H1 (cell line): ENCODE measurements around the gene GRID2. TPM values are rescaled to one million over a fixed set of nuclear protein-coding genes. Genes with fewer than 3 reads are reported as not detected.

Experiments
- CTCF ChIA-PET: fragments of 300-600 bp; sonication (Branson Sonifier 250); formaldehyde crosslinking; loops from one replicate; lab custom pipeline; 2021; ENCODE audit not compliant: partially characterized antibody; lab: Charles Lee
- POLR2A ChIA-PET: fragments of 300-600 bp; sonication (Branson Sonifier 250); formaldehyde crosslinking; loops from one replicate; lab custom pipeline; 2021; ENCODE audit warnings: inconsistent platforms; ENCODE audit not compliant: partially characterized antibody; lab: Charles Lee
- DNase-seq, 2 experiments: peaks; one replicate each; pipeline versions ENCODE4 v3.0.0 to v3.0.0-alpha.2; 2010 to 2022; ENCODE audit warnings: low spot score in 2 of 2, low read depth in 1 of 2, mixed read lengths in 1 of 2
- FAIRE-seq: peaks from 2 replicates; lab custom pipeline; 2011; peaks lifted over from hg19 to GRCh38; lab: Jason Lieb, UNC
- H2AFZ ChIP-seq: 2 replicates; pipeline ENCODE4 v1.8.1; 2012; ENCODE audit warnings: low read length, inconsistent platforms
- H2AK5ac ChIP-seq: 2 replicates; pipeline ENCODE4 v1.6.1; 2013; ENCODE audit warnings: low read depth, low read length
- H2BK120ac ChIP-seq: replicated peaks from 2 replicates; pipeline ENCODE3; 2013; ENCODE audit warnings: low read depth, low read length, inconsistent platforms
- H2BK12ac ChIP-seq: 2 replicates; pipeline ENCODE4 v1.6.1; 2013; ENCODE audit warnings: low read depth, low read length
- H2BK15ac ChIP-seq: 2 replicates; pipeline ENCODE4 v1.6.1; 2013; ENCODE audit warnings: low read length
- H2BK20ac ChIP-seq: 2 replicates; pipeline ENCODE4 v1.6.1; 2013; ENCODE audit warnings: low read length
- H2BK5ac ChIP-seq: 2 replicates; pipeline ENCODE4 v1.6.1; 2013; ENCODE audit warnings: low read depth, low read length
- H3K14ac ChIP-seq: 2 replicates; pipeline ENCODE4 v1.6.1; 2013; ENCODE audit warnings: inconsistent platforms; ENCODE audit not compliant: insufficient read length
- H3K18ac ChIP-seq: 2 replicates; pipeline ENCODE4 v1.6.1; 2013; ENCODE audit warnings: low read length; ENCODE audit errors: extremely low read depth
- H3K23ac ChIP-seq: 2 replicates; pipeline ENCODE4 v1.6.1; 2013; ENCODE audit warnings: inconsistent platforms; ENCODE audit not compliant: insufficient read length
- H3K23me2 ChIP-seq: 2 replicates; pipeline ENCODE4 v1.6.1; 2013; ENCODE audit warnings: low read depth, low read length
- H3K27ac ChIP-seq: 2 replicates; pipeline ENCODE4 v1.6.1; 2011; ENCODE audit warnings: low read depth, low read length, inconsistent platforms
- H3K27me3 ChIP-seq, 4 experiments: replicated peaks in 1 of 4; 1 replicate in 1 of 4; 2 replicates in 3 of 4; pipeline versions ENCODE4 v1.6.1 to v1.8.1; 2011 to 2013; ENCODE audit warnings: low read length in 3 of 4, mild to moderate bottlenecking in 3 of 4, inconsistent platforms in 2 of 4, mixed read lengths in 2 of 4, moderate library complexity in 1 of 4; ENCODE audit not compliant: control insufficient read depth in 3 of 4, insufficient read depth in 3 of 4; ENCODE audit errors: extremely low read depth in 1 of 4
- H3K36me3 ChIP-seq, 4 experiments: 2 replicates each; pipeline versions ENCODE4 v1.6.1 to v1.8.1; 2011 to 2013; ENCODE audit warnings: mild to moderate bottlenecking in 4 of 4, low read length in 3 of 4, moderate library complexity in 2 of 4, control low read depth in 1 of 4, inconsistent platforms in 1 of 4; ENCODE audit not compliant: insufficient read depth in 4 of 4, control insufficient read depth in 2 of 4
- H3K4ac ChIP-seq: replicated peaks from 2 replicates; pipeline ENCODE3; 2013; ENCODE audit warnings: low read length, low read depth, mixed read lengths, inconsistent platforms; ENCODE audit not compliant: insufficient read length
- H3K4me1 ChIP-seq, 4 experiments: replicated peaks in 1 of 4; 1 replicate in 1 of 4; 2 replicates in 3 of 4; pipeline versions ENCODE4 v1.6.1 to v1.8.1; 2011 to 2013; ENCODE audit warnings: low read length in 3 of 4, inconsistent platforms in 2 of 4, mixed read lengths in 1 of 4; ENCODE audit not compliant: insufficient read depth in 4 of 4, control insufficient read depth in 3 of 4
- H3K4me2 ChIP-seq, 2 experiments: 2 replicates each; pipeline versions ENCODE4 v1.6.1 to v1.8.1; 2011 to 2013; ENCODE audit warnings: low read depth in 2 of 2, low read length in 2 of 2, control low read depth in 1 of 2, inconsistent platforms in 1 of 2, mild to moderate bottlenecking in 1 of 2; ENCODE audit not compliant: insufficient read depth in 1 of 2
- H3K4me3 ChIP-seq, 4 experiments: fragments of 200-600, 300-600 bp in 1 of 4; sonication (generic), shearing (Covaris generic), sonication (Bioruptor Twin) in 1 of 4; 2 replicates each; pipeline versions ENCODE4 v1.5.1 to v1.8.1; 2011 to 2016; ENCODE audit warnings: low read length in 4 of 4, low read depth in 3 of 4, control low read depth in 2 of 4, inconsistent platforms in 2 of 4, mild to moderate bottlenecking in 2 of 4, mixed read lengths in 1 of 4, moderate library complexity in 1 of 4; ENCODE audit not compliant: insufficient read depth in 2 of 4; ENCODE audit errors: extremely low read depth in 1 of 4
- H3K56ac ChIP-seq: replicated peaks from 2 replicates; pipeline ENCODE3; 2013; ENCODE audit warnings: low read depth, mild to moderate bottlenecking, mixed read lengths, low read length, inconsistent platforms; ENCODE audit not compliant: insufficient read length
- H3K79me1 ChIP-seq: 2 replicates; pipeline ENCODE4 v1.6.1; 2013; ENCODE audit warnings: low read depth, low read length, control low read depth
- H3K79me2 ChIP-seq, 2 experiments: 2 replicates each; pipeline versions ENCODE4 v1.6.1 to v1.8.1; 2012 to 2013; ENCODE audit warnings: low read length in 2 of 2, mild to moderate bottlenecking in 2 of 2, inconsistent platforms in 1 of 2; ENCODE audit not compliant: insufficient read depth in 2 of 2, control insufficient read depth in 1 of 2
- H3K9ac ChIP-seq, 4 experiments: replicated peaks in 1 of 4; 1 replicate in 1 of 4; 2 replicates in 3 of 4; pipeline versions ENCODE4 v1.6.1 to v1.8.1; 2011 to 2013; ENCODE audit warnings: low read depth in 3 of 4, low read length in 3 of 4, control low read depth in 2 of 4, mild to moderate bottlenecking in 2 of 4, moderate library complexity in 2 of 4, inconsistent platforms in 1 of 4; ENCODE audit errors: extremely low read depth in 1 of 4
- H3K9me3 ChIP-seq, 2 experiments: 2 replicates each; pipeline versions ENCODE4 v1.6.1 to v1.8.1; 2012 to 2013; ENCODE audit warnings: mild to moderate bottlenecking in 2 of 2, moderate library complexity in 2 of 2, control low read depth in 1 of 2, inconsistent platforms in 1 of 2, low read depth in 1 of 2, low read length in 1 of 2, mixed read lengths in 1 of 2; ENCODE audit not compliant: insufficient read depth in 2 of 2
- H4K20me1 ChIP-seq, 2 experiments: replicated peaks in 1 of 2; 2 replicates each; pipeline versions ENCODE3 to v1.8.1; 2011 to 2013; ENCODE audit warnings: inconsistent platforms in 2 of 2, low read length in 2 of 2, mild to moderate bottlenecking in 1 of 2; ENCODE audit not compliant: insufficient read depth in 2 of 2, control insufficient read depth in 1 of 2
- H4K5ac ChIP-seq: 2 replicates; pipeline ENCODE4 v1.6.1; 2013; ENCODE audit warnings: low read length, low read depth, mixed read lengths, inconsistent platforms; ENCODE audit not compliant: insufficient read length
- H4K8ac ChIP-seq: 2 replicates; pipeline ENCODE4 v1.8.0; 2013; ENCODE audit warnings: mild to moderate bottlenecking, moderate library complexity, low read length, inconsistent platforms; ENCODE audit not compliant: insufficient read depth; ENCODE audit errors: extremely low read depth
- H4K91ac ChIP-seq: replicated peaks from 2 replicates; pipeline ENCODE3; 2013; ENCODE audit warnings: low read length, mixed read lengths, inconsistent platforms; ENCODE audit not compliant: insufficient read length
- CBX8 ChIP-seq: fragments of 300-800, 300-1000 bp; sonication (generic); IDR thresholded peaks from 2 replicates; pipeline ENCODE4 v1.7.1; 2016; ENCODE audit warnings: low read depth, low read length, borderline replicate concordance
- CEBPB ChIP-seq: IDR thresholded peaks from 2 replicates; pipeline ENCODE4 v1.6.1; 2012; ENCODE audit warnings: low read depth, low read length
- NRF1 ChIP-seq: IDR thresholded peaks from 2 replicates; pipeline ENCODE4 v1.6.1; 2011; ENCODE audit warnings: mild to moderate bottlenecking, low read depth, low read length, improper control_type of control experiment
- WGBS, 2 experiments: shearing (Covaris generic) in 1 of 2; methylation state at CpG; one replicate each; pipeline versions ENCODE4 v1.1.6 to v1.1.7; 2013 to 2015; ENCODE audit warnings: low lambda C conversion rate in 2 of 2, mixed read lengths in 2 of 2, inconsistent platforms in 1 of 2, low coverage in 1 of 2, missing lambda C conversion rate in 1 of 2; ENCODE audit not compliant: insufficient replicate concordance in 2 of 2, insufficient coverage in 1 of 2, insufficient read length in 1 of 2; ENCODE audit errors: extremely low coverage in 1 of 2, missing lambda C conversion rate in 1 of 2; 5-methylcytosine and 5-hydroxymethylcytosine counted together
- polyA plus RNA-seq, 7 experiments: library from polyadenylated mRNA; depleted of rRNA in 3 of 7; stranded (reverse) in 5 of 7; unstranded in 2 of 7; fragments of >200 nt in 5 of 7; fragments of 200-250 nt in 2 of 7; gene quantifications; 1 replicate in 5 of 7; 2 replicates in 1 of 7; 4 replicates in 1 of 7; pipeline versions ENCODE4 v1.2.1 to v1.2.3, GENCODE V29; 2011 to 2013; ENCODE audit warnings: missing spikeins in 2 of 7, mixed read lengths in 2 of 7
- total RNA-seq: library from RNA; stranded (reverse); fragmentation: NEBNext Ultra II Directional; extraction: Animal tissue kit (Norgen Biotek cat#: 25700); gene quantifications from 2 replicates; pipeline ENCODE4 v1.2.1, GENCODE V29; 2021
- TF ChIP-seq, protein P1 (sequence below): IDR thresholded peaks from 2 replicates; pipeline ENCODE4 v1.6.1; 2012; ENCODE audit warnings: inconsistent platforms

The GRID2 gene
- total and polyA plus RNA-seq, 2 of the 8 experiments (the other 6 are each of a cell fraction or from before 2014, with no cell fraction given) = 31.1 to 81.9 TPM

DNA sequence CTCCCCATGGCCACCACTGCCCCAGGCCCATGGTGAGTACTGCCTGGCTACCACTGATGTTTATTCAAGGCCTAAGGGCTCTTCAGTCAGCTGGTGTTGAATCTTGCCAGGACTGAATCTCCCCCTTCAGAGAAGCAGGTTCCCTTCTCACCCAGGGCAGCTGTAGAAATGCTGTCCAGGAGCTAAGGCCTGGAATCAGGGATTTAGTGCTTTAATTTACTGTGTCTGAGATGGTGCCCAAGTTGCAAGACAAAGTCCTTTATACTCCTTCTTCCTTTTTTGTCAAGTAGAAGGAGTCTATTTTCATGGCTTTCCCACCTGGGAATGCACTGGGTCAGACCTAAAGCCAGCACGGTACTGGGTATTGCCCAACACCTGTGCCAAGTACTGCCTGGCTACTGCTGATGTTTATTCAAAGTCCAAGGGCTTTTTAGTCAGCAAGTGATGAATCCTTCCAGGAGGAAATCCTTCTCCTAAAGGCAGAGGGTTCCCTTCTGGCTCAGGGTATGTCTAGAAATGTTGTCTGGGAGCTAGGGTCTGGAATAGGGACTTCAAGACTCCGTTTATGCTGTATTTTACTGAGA, 1407.2 kb downstream of the GRID2 start:
- no peak overlapping the region for H4K91ac ChIP-seq
- no peak overlapping the region for H2AK5ac ChIP-seq
- no peak overlapping the region for H3K4me2 ChIP-seq
- H3K4ac ChIP-seq = no peak overlapping the region
- H3K4me1 ChIP-seq = no peaks in the 10 kb centered on the region
- H4K5ac ChIP-seq = no peak overlapping the region
- no peak overlapping the region for H2BK15ac ChIP-seq
- no peak overlapping the region for H2AFZ ChIP-seq
- no peaks in the 10 kb centered on the region for H3K36me3 ChIP-seq
- TF ChIP-seq CEBPB (peak; percentile 41; the same call in 1 of the 2 replicates), CBX8 (no peak), NRF1 (no peak)
- TF ChIP-seq, protein P1, sequence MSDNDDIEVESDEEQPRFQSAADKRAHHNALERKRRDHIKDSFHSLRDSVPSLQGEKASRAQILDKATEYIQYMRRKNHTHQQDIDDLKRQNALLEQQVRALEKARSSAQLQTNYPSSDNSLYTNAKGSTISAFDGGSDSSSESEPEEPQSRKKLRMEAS = no peak
- no peak overlapping the region for H3K56ac ChIP-seq
- H2BK12ac ChIP-seq = no peak overlapping the region
- no peak overlapping the region for H2BK20ac ChIP-seq
- POLR2A ChIA-PET = no interaction called here
- no peak overlapping the region for H3K18ac ChIP-seq
- H3K23me2 ChIP-seq = no peaks in the 10 kb centered on the region
- H4K20me1 ChIP-seq = peaks cover 0 to 3% of the 10 kb centered on the region in 2 experiments
- no peaks in the 10 kb centered on the region for H3K9me3 ChIP-seq
- CTCF ChIA-PET = interaction anchor here (0.6 to 3.5 kb wide), 21 partner anchors 8 to 421 kb away, joined by 3 to 21 read pairs (median 5); no protein-coding TSS in a partner anchor
- DNase-seq (no peak), FAIRE-seq (no peak)
- H2BK5ac ChIP-seq = no peak overlapping the region
- H3K4me3 ChIP-seq = no peak overlapping the region
- H3K79me2 ChIP-seq = no peaks in the 10 kb centered on the region
- H3K27ac ChIP-seq = no peak overlapping the region
- H3K9ac ChIP-seq = no peak overlapping the region
- no peaks in the 10 kb centered on the region for H3K79me1 ChIP-seq
- no peak overlapping the region for H3K14ac ChIP-seq
- no peak overlapping the region for H3K23ac ChIP-seq
- H4K8ac ChIP-seq = no peak overlapping the region
- no peak overlapping the region for H2BK120ac ChIP-seq
- 97% methylated on average over 2 of the region's 2 CpGs; no CpG with 5 or more reads in 1 of the 2 experiments for WGBS, 2 experiments
- H3K27me3 ChIP-seq = no peaks in the 10 kb centered on the region
